HFF-Myc (cell line): Measurements from ENCODE around the gene DRD1.
A peak's percentile ranks its signal among the peaks of the same experiment; 100 is the strongest.

Experiments
- DNase-seq: peaks from one replicate; pipeline ENCODE4 v3.0.0-alpha.2; 2011; ENCODE audit warnings: low read depth; ENCODE audit errors: extremely low read depth
- H3K4me3 ChIP-seq: replicated peaks from 2 replicates; pipeline ENCODE4 v1.5.1; 2011; ENCODE audit warnings: low read depth, mild to moderate bottlenecking, control low read depth, low read length
- CTCF ChIP-seq: IDR thresholded peaks from 2 replicates; pipeline ENCODE4 v1.5.1; 2012; ENCODE audit warnings: mild to moderate bottlenecking, low read depth, low read length, control low read depth; ENCODE audit errors: missing control alignments

Gene DRD1

GRCh38 chr5:175485631-175486030 is 41.6 kb upstream of the DRD1 start:
- no peak for DNase-seq
- no peak overlapping the region for H3K4me3 ChIP-seq
- no peak for TF ChIP-seq CTCF

GRCh38 chr5:175484829-175485228 is 40.8 kb upstream of the DRD1 start:
- TF ChIP-seq CTCF, result no peak
- no peak overlapping the region for H3K4me3 ChIP-seq
- no peak for DNase-seq

GRCh38 chr5:175484322-175484721 is 40.3 kb upstream of the DRD1 start:
- no peak for TF ChIP-seq CTCF
- H3K4me3 ChIP-seq, result no peak overlapping the region

GRCh38 chr5:175483337-175483736 is 39.4 kb upstream of the DRD1 start:
- H3K4me3 ChIP-seq, result no peak overlapping the region
- TF ChIP-seq CTCF, result no peak
- no peak for DNase-seq

More at GRCh38 chr5:175484322-175484721, 40.3 kb upstream of the DRD1 start:
- no peak for DNase-seq

DNA sequence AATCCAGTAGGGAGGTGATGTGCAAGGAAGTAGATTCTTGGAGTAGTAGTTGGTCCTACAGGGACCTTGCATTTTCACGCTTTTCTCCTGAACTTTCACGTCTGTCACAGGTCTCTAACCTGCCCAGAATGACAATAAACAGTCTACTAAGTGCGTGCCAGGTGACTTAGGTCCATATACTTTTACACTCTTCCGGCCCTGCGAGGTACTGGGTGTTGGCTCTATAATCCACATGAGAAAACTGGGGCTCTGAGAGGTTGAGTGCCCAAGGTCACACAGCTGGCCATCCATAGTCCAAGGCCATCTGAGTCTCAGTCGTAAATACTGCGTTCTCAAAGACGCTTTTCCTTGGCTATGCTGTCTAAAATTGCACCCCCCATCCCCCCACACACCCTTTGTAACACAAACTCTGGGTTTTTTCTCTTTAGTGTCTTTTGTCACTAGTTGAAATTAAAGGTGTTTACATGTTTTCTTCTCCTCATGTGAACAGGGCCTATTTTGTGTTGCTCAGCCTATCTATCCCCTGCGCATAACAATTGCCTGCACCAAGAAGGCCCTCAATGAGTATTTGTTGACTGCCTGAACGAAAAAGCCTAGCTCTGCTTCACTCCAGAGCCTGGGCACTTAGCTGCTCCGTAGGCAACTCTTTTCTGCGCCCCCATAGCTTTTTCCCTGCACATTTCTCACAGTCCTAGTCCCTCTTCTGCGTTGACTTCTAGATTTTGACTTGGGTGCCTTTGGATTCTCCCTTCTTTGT is 35.3 kb upstream of the DRD1 start:
- H3K4me3 ChIP-seq, result peak overlapping the region; percentile 74
- TF ChIP-seq CTCF, result no peak
- no peak for DNase-seq

GRCh38 chr5:175478384-175479124 is 34.6 kb upstream of the DRD1 start, which contains the start of gene SFXN1:
Gene SFXN1, plus strand, starts transcription at chr5:175478560. Its CDS starts 13,544 bp downstream, at chr5:175492104.
- no peak for TF ChIP-seq CTCF
- peak; percentile 20 for DNase-seq
- H3K4me3 ChIP-seq, result peak within 1 kb of the TSS; percentile 74
